ENCODE measurements around the gene CYP4F3. TPM values are rescaled to one million over a fixed set of nuclear protein-coding genes. Genes with fewer than 3 reads are reported as not detected.

Gene CYP4F3
- polyA plus RNA-seq, 1 experiment: 0.11 TPM

- POLR2A ChIA-PET: no interaction called here
- CTCF ChIA-PET: no interaction called here
- no peak for DNase-seq (ENCODE audit: low read depth, low spot score)
- Histone ChIP-seq H3K27me3 (ENCODE audit: control insufficient read depth, insufficient read depth, low read length) (no peaks in the 10 kb centered on the region), H3K9me3 (ENCODE audit: control insufficient read depth, insufficient read depth, low read length) (peaks cover 13% of the 10 kb centered on the region), H3K27ac (ENCODE audit: low read depth, low read length) (no peak overlapping the region), H3K4me3 (ENCODE audit: low read depth, low read length) (no peak overlapping the region)
- no peak for TF ChIP-seq CTCF (IDR thresholded peaks at IDR 0.05; ENCODE audit: low read depth, low read length)
Observed at GRCh38 chr19:15623711-15624318, 16.9 kb upstream of the CYP4F3 start.

GRCh38 chr19:15628236-15629002, 12.3 kb upstream of the CYP4F3 start:
- no peak overlapping the region for H3K4me3 ChIP-seq (ENCODE audit: low read depth, low read length)
- H3K27ac ChIP-seq (ENCODE audit: low read depth, low read length): no peak overlapping the region
- ChIA-PET POLR2A (no interaction called here), CTCF (interaction anchor here (0.7 kb wide), 1 partner anchor 554 kb away, joined by 3 read pairs; no protein-coding TSS in a partner anchor)
- DNase-seq (ENCODE audit: low read depth, low spot score): no peak
- peaks cover 9% of the 10 kb centered on the region; the same call in 1 of the 2 replicates for H3K9me3 ChIP-seq (ENCODE audit: control insufficient read depth, insufficient read depth, low read length)
- no peaks in the 10 kb centered on the region for H3K27me3 ChIP-seq (ENCODE audit: control insufficient read depth, insufficient read depth, low read length)
- no peak for TF ChIP-seq CTCF (IDR thresholded peaks at IDR 0.05; ENCODE audit: low read depth, low read length)

- ChIA-PET POLR2A (no interaction called here), CTCF (interaction anchor here (0.6 to 1.1 kb wide), 5 partner anchors 133 to 753 kb away, joined by 3 to 7 read pairs (median 3); no protein-coding TSS in a partner anchor)
- TF ChIP-seq CTCF (IDR thresholded peaks at IDR 0.05; ENCODE audit: low read depth, low read length): peak; percentile 83
- H3K27me3 ChIP-seq (ENCODE audit: control insufficient read depth, insufficient read depth, low read length): no peaks in the 10 kb centered on the region
- DNase-seq (ENCODE audit: low read depth, low spot score): peak; percentile 2
- H3K9me3 ChIP-seq (ENCODE audit: control insufficient read depth, insufficient read depth, low read length): peaks cover 5% of the 10 kb centered on the region; the same call in 1 of the 2 replicates
- no peak overlapping the region for H3K4me3 ChIP-seq (ENCODE audit: low read depth, low read length)
- no peak overlapping the region for H3K27ac ChIP-seq (ENCODE audit: low read depth, low read length)
Observed at GRCh38 chr19:15629003-15629880, 11.5 kb upstream of the CYP4F3 start.

- ChIA-PET POLR2A (no interaction called here), CTCF (no interaction called here)
- no peak overlapping the region for H3K4me3 ChIP-seq (ENCODE audit: low read depth, low read length)
- TF ChIP-seq CTCF (IDR thresholded peaks at IDR 0.05; ENCODE audit: low read depth, low read length): peak; percentile 31; the same call in 1 of the 2 replicates
- no peak for DNase-seq (ENCODE audit: low read depth, low spot score)
- H3K27me3 ChIP-seq (ENCODE audit: control insufficient read depth, insufficient read depth, low read length): no peaks in the 10 kb centered on the region
- no peak overlapping the region for H3K27ac ChIP-seq (ENCODE audit: low read depth, low read length)
- peaks cover 5% of the 10 kb centered on the region; the same call in 1 of the 2 replicates for H3K9me3 ChIP-seq (ENCODE audit: control insufficient read depth, insufficient read depth, low read length)
Observed at GRCh38 chr19:15631817-15632216, 8.9 kb upstream of the CYP4F3 start.
